Activated T-cell treated with anti-CD3 and anti-CD28 coated beads, Interleukin-2, amount 50 U/mL, for 24 hours (primary cell): Measurements from ENCODE around the gene ALLC.

Experiments used
- DNase-seq: peaks from one replicate; pipeline ENCODE4 v3.0.0-alpha.2; 2020
- H3K27ac Mint-ChIP-seq: 2 replicates; pipeline ENCODE4 v1.8.0; 2020; ENCODE audit warnings: mild to moderate bottlenecking, mixed read lengths
- H3K27me3 Mint-ChIP-seq: 2 replicates; pipeline ENCODE4 v1.8.0; 2020; ENCODE audit warnings: mixed read lengths
- H3K36me3 Mint-ChIP-seq: 2 replicates; pipeline ENCODE4 v1.8.0; 2020; ENCODE audit warnings: low read depth, mixed read lengths
- H3K4me1 Mint-ChIP-seq: 2 replicates; pipeline ENCODE4 v1.8.0; 2020; ENCODE audit warnings: low read depth, mixed read lengths
- H3K4me3 Mint-ChIP-seq: 2 replicates; pipeline ENCODE4 v1.8.0; 2020; ENCODE audit warnings: mild to moderate bottlenecking, moderate library complexity, mixed read lengths
- H3K9me3 Mint-ChIP-seq: 2 replicates; pipeline ENCODE4 v1.8.0; 2020; ENCODE audit warnings: mixed read lengths

The ALLC gene

GRCh38 chr2:3642521-3643215 lies 15.3 kb upstream of the ALLC start:
- Mint-ChIP-seq H3K9me3 (no peaks in the 10 kb centered on the region), H3K4me3 (no peak overlapping the region), H3K4me1 (no peaks in the 10 kb centered on the region), H3K27ac (no peak overlapping the region), H3K36me3 (no peaks in the 10 kb centered on the region), H3K27me3 (peaks cover 3% of the 10 kb centered on the region)
- no peak for DNase-seq

GRCh38 chr2:3643371-3644245 lies 14.4 kb upstream of the ALLC start:
- H3K36me3 Mint-ChIP-seq = no peaks in the 10 kb centered on the region
- peak; percentile 17 for DNase-seq
- H3K27me3 Mint-ChIP-seq = no peaks in the 10 kb centered on the region
- H3K4me3 Mint-ChIP-seq = no peak overlapping the region
- H3K9me3 Mint-ChIP-seq = no peaks in the 10 kb centered on the region
- H3K27ac Mint-ChIP-seq = no peak overlapping the region
- H3K4me1 Mint-ChIP-seq = no peaks in the 10 kb centered on the region

DNA sequence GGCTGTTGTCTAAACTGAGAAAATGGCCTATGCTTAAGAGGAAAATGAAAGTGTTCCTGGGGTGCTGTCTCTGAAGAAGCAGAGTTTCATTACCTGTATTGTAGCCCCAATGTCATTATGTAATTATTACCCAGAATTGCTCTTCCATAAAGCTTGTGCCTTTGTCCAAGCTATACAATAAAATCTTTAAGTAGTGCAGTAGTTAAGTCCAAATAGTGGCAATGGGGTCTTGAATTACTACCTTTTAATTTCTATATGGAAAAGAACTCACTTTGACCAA lies 13.8 kb upstream of the ALLC start:
- Mint-ChIP-seq H3K4me1 (no peaks in the 10 kb centered on the region), H3K27me3 (no peaks in the 10 kb centered on the region), H3K9me3 (no peaks in the 10 kb centered on the region), H3K36me3 (no peaks in the 10 kb centered on the region), H3K27ac (no peak overlapping the region), H3K4me3 (no peak overlapping the region)
- no peak for DNase-seq

GRCh38 chr2:3644891-3645605 lies 13.0 kb upstream of the ALLC start:
- Mint-ChIP-seq H3K9me3 (no peaks in the 10 kb centered on the region), H3K4me1 (no peaks in the 10 kb centered on the region), H3K27me3 (no peaks in the 10 kb centered on the region), H3K4me3 (no peak overlapping the region), H3K36me3 (no peaks in the 10 kb centered on the region), H3K27ac (no peak overlapping the region)
- no peak for DNase-seq

GRCh38 chr2:3645745-3646389 lies 12.1 kb upstream of the ALLC start:
- H3K9me3 Mint-ChIP-seq = no peaks in the 10 kb centered on the region

DNA sequence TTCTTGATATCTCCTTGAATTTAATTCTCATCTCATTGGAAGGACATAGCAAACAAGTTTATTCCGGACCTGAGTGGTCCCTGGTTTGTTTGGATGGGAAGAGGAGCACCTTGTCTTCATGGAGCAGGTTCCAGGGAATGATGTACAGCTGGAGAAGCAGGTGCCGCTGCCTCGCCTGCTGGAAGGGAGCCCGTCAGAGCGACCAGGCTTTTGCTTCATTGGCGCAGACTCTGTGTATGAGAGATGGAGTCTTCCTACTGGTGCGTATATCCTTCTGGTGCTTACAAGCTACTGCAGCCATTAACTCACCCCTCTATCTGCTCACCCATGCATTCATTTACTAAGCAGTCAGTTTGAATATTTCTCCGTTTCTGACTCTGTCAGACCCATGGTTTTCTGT lies 11.6 kb upstream of the ALLC start:
- Mint-ChIP-seq H3K27me3 (no peaks in the 10 kb centered on the region), H3K27ac (no peak overlapping the region), H3K4me1 (peaks cover 8% of the 10 kb centered on the region), H3K36me3 (no peaks in the 10 kb centered on the region), H3K9me3 (no peaks in the 10 kb centered on the region), H3K4me3 (no peak overlapping the region)
- no peak for DNase-seq

More at GRCh38 chr2:3645745-3646389, 12.1 kb upstream of the ALLC start:
- H3K36me3 Mint-ChIP-seq = no peaks in the 10 kb centered on the region
- no peak for DNase-seq
- no peak overlapping the region for H3K4me3 Mint-ChIP-seq
- no peak overlapping the region for H3K27ac Mint-ChIP-seq
- peaks cover 4% of the 10 kb centered on the region for H3K4me1 Mint-ChIP-seq
- H3K27me3 Mint-ChIP-seq = no peaks in the 10 kb centered on the region

DNA sequence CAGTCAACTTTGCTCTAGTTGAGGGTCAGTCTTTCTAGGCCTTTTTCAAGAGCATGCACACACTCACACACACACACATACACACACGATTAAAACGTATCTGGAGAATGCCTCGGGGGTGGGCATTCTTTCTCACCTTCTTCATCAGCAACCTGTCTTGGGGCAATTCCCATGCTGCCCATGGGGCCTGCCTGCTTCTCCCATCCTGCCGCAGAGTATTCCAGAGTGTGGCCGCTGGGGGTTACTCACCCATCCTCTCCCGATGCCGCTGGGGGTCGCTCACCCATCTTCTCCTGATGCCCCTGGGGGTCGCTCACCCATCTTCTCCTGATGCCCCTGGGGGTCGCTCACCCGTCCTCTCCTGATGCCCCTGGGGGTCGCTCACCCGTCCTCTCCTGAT lies 10.8 kb upstream of the ALLC start:
- Mint-ChIP-seq H3K36me3 (no peaks in the 10 kb centered on the region), H3K27me3 (no peaks in the 10 kb centered on the region), H3K27ac (no peak overlapping the region), H3K4me3 (no peak overlapping the region), H3K4me1 (peaks cover 16% of the 10 kb centered on the region), H3K9me3 (no peaks in the 10 kb centered on the region)
- no peak for DNase-seq

DNA sequence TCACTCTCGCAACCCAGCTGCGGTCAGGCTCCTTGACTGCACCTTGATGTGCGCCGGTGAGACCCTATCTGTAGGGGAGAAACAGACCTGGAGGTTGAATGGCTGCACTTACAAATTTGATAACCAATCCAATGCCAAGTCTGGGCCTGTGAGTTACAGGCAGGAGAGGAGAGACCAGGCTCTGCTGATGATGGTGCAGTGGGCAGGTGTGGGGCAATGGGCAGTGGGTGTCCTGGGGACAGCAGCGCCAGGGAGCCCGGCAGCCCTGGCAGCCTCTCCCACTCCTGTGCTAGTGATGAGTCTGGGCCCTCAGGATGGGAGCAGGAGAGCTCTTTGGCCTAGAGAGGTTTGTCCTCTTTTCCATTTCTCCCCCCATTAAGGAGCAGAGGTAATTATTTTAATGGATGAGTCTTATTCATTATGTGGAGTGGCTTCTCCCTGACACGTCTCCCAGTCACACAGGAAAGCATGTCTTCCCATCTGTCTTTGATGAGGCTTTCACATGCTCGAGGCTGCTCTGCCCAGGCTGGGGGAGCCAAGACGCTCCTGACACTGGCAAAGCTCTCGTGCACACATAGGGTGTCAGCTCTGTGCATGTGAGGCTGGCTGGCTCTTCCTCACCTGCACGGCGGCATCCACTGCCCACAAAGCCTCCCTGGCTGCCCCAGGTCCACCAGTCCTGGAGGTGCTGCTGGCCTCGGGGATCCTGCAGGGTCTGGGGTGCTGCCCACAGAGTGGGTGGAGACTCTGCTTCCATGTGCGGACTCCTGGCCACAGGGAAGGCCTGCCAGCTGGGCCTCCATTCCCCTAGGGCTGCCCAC lies 10.0 kb upstream of the ALLC start:
- Mint-ChIP-seq H3K27me3 (no peaks in the 10 kb centered on the region), H3K4me1 (peaks cover 17% of the 10 kb centered on the region), H3K36me3 (no peaks in the 10 kb centered on the region), H3K4me3 (no peak overlapping the region), H3K9me3 (no peaks in the 10 kb centered on the region), H3K27ac (no peak overlapping the region)
- no peak for DNase-seq

DNA sequence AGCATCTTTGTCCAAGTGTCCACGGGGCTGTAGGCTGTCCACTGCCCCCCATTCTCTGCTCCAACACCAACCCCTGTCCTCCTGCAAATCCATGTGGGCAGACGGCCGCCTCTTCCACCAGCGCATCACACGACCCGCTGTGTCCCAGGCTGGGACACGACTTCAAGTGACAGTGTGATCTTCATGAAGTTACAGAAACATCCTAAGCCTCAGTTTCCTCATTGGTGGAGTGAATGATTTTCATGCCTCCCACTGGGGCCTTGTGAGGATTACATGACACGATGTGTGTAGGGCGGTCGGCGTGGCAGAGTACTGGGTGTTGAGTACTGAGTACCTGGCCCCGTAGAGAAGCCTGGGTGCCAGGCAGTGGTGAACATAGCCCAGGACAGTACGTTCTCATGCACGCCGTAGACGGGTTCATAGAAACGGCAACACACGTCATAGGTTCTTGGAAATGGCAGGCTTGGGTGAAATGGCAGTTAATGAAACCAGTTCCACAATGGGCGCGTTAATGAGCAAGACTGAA lies 9.3 kb upstream of the ALLC start:
- H3K27ac Mint-ChIP-seq = no peak overlapping the region
- peaks cover 17% of the 10 kb centered on the region for H3K4me1 Mint-ChIP-seq
- H3K9me3 Mint-ChIP-seq = no peaks in the 10 kb centered on the region
- H3K27me3 Mint-ChIP-seq = no peaks in the 10 kb centered on the region
- DNase-seq = no peak
- no peak overlapping the region for H3K4me3 Mint-ChIP-seq
- no peaks in the 10 kb centered on the region for H3K36me3 Mint-ChIP-seq

DNA sequence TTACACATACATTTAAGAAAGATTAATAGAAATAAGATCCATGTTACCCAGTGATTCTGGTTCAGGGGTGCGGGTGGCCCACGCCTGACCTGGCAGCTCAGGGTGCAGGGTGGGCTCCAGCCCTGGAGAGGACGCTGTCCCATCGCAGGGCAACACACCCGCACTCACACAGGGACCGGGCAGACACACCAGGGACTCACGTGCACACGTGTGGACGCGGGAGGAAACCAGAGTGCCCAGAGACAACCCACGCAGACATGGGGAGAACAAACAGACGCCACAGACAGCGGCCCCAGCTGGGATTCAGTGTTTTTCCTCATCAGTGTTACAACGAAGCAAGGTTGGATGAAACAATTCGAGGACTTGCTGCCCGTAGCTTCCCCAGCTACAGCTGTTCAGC lies 8.4 kb upstream of the ALLC start:
- no peak for DNase-seq
- H3K36me3 Mint-ChIP-seq = no peaks in the 10 kb centered on the region
- H3K27ac Mint-ChIP-seq = no peak overlapping the region
- H3K4me3 Mint-ChIP-seq = no peak overlapping the region
- no peaks in the 10 kb centered on the region for H3K27me3 Mint-ChIP-seq
- no peaks in the 10 kb centered on the region for H3K9me3 Mint-ChIP-seq
- peaks cover 17% of the 10 kb centered on the region for H3K4me1 Mint-ChIP-seq

DNA sequence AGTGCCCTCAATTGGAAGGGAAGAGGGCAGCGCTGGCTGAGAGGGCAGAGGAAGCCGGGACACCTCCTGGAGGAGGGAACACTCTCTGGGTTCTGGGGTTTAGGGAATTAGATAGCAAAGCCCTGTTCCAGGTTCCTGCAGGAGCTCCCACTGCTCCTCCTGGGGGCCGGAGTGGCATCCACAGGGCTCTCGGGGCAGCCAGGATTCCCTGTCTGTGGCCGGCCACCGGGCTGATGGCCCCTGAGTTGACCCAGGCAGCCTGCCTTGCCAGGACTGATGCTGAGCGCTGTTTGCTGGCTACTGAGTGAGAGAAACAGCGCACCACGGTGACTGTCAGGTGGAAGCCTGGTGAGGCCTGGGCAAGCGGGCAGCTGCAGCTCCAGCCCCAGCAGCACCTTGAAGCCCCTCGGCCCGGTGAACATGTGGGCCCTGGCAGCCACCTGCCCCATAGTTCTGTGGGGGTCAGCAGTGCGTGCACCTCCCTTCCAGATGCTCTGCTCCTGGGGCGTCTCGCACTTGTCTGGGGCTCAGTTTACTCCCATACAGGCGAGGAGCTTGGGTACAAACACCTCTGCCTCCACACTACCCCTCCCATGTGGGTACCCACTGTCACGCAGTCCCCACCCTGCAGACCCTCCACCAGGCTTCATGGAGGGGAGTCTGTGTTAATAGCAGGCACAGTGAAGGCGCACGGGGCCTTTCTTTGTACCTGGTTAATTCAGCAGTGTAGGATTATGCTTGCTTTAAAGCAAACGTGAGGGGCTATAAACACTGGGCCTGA lies 7.7 kb upstream of the ALLC start:
- no peaks in the 10 kb centered on the region for H3K27me3 Mint-ChIP-seq
- H3K4me3 Mint-ChIP-seq = peak overlapping the region; percentile 68
- no peaks in the 10 kb centered on the region for H3K9me3 Mint-ChIP-seq
- peak overlapping the region; percentile 91 for H3K27ac Mint-ChIP-seq
- H3K36me3 Mint-ChIP-seq = no peaks in the 10 kb centered on the region
- H3K4me1 Mint-ChIP-seq = peaks cover 17% of the 10 kb centered on the region
- DNase-seq = no peak

DNA sequence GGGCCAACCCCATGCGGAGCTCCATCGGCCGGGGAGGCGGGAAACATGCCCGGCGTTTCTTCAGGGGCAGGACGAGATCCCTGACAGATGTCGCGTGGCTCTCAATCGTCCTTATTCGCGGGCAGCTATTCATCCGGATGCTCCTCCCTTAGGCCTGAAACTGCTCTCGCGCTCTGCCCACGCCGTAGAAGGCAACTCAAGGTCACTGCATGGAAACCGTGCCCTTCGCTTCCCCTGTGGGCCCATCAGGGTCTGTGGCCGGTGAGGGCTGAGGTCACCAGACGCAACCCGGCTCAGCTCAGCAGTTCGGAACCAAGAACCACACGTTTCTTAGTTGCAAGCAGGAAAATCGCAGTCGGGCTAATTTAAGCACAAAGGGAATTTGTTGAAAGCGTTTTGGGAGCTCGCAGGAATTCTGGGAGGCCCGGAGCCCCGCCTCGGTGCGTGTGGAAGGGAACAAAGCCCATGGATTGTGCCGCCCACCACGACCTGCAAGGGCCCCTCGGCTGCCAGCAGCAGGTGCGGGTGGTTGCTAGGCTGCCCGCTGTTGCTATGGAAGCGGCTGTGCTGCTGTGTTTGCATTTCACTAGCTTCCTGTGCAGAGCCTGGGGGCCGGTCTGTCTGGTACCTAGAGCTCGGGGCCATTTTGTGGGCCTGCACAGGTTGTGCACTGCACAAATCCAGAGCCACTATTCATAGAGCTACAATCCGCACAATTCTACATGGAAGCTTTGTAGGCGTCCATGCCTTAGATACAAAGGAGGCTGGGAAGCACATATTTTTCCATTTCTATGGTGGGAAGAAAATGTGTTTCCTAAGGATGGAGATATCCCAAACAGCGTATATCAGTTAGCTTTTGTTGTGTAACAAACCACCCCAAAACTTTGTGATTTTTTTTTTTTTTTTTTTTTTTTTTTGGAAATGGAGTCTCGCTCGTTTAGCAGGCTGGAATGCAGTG lies 6.0 kb upstream of the ALLC start:
- H3K27ac Mint-ChIP-seq = peak overlapping the region; percentile 97
- no peaks in the 10 kb centered on the region for H3K27me3 Mint-ChIP-seq
- H3K9me3 Mint-ChIP-seq = no peaks in the 10 kb centered on the region
- no peaks in the 10 kb centered on the region for H3K36me3 Mint-ChIP-seq
- H3K4me1 Mint-ChIP-seq = peaks cover 17% of the 10 kb centered on the region
- H3K4me3 Mint-ChIP-seq = peak overlapping the region; percentile 75
- peak; percentile 73 for DNase-seq
